Measurements from ENCODE around the gene PWP2. TPM values are rescaled to one million over a fixed set of nuclear protein-coding genes. Genes with fewer than 3 reads are reported as not detected.

The PWP2 gene
- total and polyA plus RNA-seq, 10 of the 15 experiments (the other 5 are each of a cell fraction or from before 2014, with no cell fraction given) = 0.03 to 9.4 (median 2.0) TPM

DNA sequence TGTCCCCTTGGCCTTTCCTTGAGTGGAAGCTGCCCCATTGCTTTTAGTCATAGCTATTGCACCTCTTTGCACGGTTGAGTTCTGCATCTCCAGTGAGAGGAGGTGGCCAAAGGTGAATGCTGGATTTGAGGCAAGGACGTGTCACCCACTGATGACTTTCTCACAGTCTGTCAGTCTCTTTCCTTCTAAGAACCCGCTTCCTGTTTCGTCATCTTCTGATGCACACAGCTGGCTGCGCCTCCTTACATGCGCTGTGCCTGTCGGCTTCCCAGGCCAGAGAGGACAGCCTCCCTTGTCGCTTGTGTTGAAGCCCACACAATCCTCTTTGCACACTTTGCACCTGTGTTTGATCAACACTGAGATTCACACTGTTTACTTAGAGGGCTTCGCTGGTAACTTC is 41.8 kb upstream of the PWP2 start (continued):
- TF ChIP-seq, protein P1, sequence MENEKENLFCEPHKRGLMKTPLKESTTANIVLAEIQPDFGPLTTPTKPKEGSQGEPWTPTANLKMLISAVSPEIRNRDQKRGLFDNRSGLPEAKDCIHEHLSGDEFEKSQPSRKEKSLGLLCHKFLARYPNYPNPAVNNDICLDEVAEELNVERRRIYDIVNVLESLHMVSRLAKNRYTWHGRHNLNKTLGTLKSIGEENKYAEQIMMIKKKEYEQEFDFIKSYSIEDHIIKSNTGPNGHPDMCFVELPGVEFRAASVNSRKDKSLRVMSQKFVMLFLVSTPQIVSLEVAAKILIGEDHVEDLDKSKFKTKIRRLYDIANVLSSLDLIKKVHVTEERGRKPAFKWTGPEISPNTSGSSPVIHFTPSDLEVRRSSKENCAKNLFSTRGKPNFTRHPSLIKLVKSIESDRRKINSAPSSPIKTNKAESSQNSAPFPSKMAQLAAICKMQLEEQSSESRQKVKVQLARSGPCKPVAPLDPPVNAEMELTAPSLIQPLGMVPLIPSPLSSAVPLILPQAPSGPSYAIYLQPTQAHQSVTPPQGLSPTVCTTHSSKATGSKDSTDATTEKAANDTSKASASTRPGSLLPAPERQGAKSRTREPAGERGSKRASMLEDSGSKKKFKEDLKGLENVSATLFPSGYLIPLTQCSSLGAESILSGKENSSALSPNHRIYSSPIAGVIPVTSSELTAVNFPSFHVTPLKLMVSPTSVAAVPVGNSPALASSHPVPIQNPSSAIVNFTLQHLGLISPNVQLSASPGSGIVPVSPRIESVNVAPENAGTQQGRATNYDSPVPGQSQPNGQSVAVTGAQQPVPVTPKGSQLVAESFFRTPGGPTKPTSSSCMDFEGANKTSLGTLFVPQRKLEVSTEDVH (IDR thresholded peaks at IDR 0.05; ENCODE audit: low read depth, partially characterized antibody) = no peak
- TF ChIP-seq KAT2A (conservative IDR thresholded peaks at IDR 0.05; ENCODE audit: control insufficient read depth, low read depth, low read length) (no peak), SPI1 (IDR thresholded peaks at IDR 0.05; ENCODE audit: borderline replicate concordance, insufficient read depth, low read depth, low read length) (no peak), ZNF24 (IDR thresholded peaks at IDR 0.05) (no peak), GABPA (IDR thresholded peaks at IDR 0.05; ENCODE audit: low read depth) (peak; percentile 50; the same call in 1 of the 2 replicates), ZSCAN29 (IDR thresholded peaks at IDR 0.05) (no peak), RELA (IDR thresholded peaks at IDR 0.05; ENCODE audit: borderline replicate concordance, partially characterized antibody) (no peak), IKZF2 (IDR thresholded peaks at IDR 0.05) (no peak), TARDBP (IDR thresholded peaks at IDR 0.05; ENCODE audit: borderline replicate concordance) (no peak), POLR2A (IDR thresholded peaks at IDR 0.05; ENCODE audit: low read depth, low read length) (peak; percentile 64), FOXM1 (IDR thresholded peaks at IDR 0.05; ENCODE audit: low read depth, low read length) (no peak), CREM (IDR thresholded peaks at IDR 0.05; ENCODE audit: low read depth) (peak; percentile 78), NFIC (IDR thresholded peaks at IDR 0.05; ENCODE audit: low read depth, low read length) (no peak), HDGF (IDR thresholded peaks at IDR 0.05) (no peak), BCL11A (IDR thresholded peaks at IDR 0.05; ENCODE audit: low read depth, low read length) (no peak)
- TF ChIP-seq, protein P2, sequence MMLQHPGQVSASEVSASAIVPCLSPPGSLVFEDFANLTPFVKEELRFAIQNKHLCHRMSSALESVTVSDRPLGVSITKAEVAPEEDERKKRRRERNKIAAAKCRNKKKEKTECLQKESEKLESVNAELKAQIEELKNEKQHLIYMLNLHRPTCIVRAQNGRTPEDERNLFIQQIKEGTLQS (IDR thresholded peaks at IDR 0.05; ENCODE audit: borderline replicate concordance, extremely low read depth, low read depth, low read length) = no peak
